Activated CD4-positive, alpha-beta T cell treated with anti-CD3 and anti-CD28 coated beads for 24 hours (primary cell): Measurements from ENCODE around the gene NTMT2.
"Not testable (repeated sequence)": the region's sequence is repeated elsewhere in the genome, so short reads cannot be mapped to it uniquely, and the experiment has no call there.

Experiments used
- DNase-seq, 2 donors: peaks; one replicate each; pipeline ENCODE4 v3.0.0-alpha.2; 2020; ENCODE audit warnings: low read depth in 2 of 2

The NTMT2 gene

GRCh38 chr1:170145770-170146676 is at the start of gene NTMT2:
TSS of gene NTMT2 (plus strand) at chr1:170145959. CDS start at chr1:170146108, 149 bp downstream.
- no peak for DNase-seq

DNA sequence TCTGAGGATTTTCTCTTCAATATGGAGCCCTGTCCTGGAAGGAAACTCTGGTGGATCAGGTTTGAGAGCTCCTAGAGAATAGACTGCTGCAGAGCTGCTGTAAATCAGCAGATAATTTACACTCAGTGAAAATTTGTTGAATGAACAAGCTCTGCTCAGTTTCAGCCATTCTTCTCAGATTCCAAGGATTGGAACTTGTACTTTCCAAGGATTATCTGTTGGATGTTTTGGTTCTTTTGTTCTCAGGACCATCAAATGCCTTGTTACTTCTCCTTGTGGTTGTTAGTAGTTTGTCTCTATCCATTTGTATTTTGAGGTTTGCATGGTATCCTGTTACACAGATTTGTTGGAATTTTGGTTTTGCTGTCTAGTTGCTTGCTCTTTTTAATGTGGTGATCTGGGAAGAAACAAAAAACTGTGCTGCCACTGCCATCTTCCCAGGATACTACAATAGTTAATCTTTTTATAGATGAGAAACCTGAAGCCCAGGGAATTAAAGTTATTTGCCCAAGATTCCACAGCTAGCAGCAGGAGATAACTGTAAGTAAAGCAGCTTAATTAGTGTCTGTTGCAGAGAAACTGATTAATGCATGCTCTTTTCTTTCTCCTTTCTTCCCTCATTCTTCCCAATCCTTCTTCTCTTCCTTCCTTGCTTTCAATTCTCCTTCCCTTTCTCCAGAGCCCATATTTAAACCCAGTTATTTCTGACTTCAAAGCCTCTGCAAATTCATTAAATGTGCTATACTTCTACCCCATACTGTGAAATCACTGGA is 49.6 kb upstream of the NTMT2 start:
- DNase-seq, result no peak

DNA sequence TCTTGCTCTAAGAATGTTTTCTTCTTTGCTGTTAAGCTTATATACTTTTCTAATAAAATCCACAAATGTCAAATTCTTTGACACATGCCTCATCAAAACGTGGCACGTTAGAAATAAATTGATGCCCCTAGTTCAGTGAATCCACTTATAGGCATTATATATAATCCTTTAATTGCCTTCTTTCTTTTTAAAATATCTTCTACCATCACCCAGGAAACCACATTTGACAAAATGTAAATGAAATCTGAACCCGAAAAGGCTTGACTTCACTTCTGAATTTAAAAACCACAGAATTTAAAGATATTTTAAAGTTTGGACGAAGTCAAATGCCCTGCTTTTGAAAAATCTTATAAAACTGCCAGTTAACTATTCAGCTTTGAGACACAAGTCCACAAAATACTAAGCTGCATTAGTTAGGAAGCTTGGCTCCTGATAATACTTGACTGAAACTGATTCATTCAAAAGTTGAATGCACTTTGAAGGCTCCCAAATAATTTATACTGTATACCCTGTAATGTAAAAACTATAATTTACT is 48.9 kb upstream of the NTMT2 start:
- no peak for DNase-seq

- no peak for DNase-seq
These were observed 48.3 kb upstream of the NTMT2 start for GRCh38 chr1:170097449-170097948.

- not testable (repeated sequence) for DNase-seq
These were observed 32.6 kb upstream of the NTMT2 start for GRCh38 chr1:170113140-170113539.

- DNase-seq, result no peak
These were observed 30.9 kb upstream of the NTMT2 start for GRCh38 chr1:170114906-170115305.

DNA sequence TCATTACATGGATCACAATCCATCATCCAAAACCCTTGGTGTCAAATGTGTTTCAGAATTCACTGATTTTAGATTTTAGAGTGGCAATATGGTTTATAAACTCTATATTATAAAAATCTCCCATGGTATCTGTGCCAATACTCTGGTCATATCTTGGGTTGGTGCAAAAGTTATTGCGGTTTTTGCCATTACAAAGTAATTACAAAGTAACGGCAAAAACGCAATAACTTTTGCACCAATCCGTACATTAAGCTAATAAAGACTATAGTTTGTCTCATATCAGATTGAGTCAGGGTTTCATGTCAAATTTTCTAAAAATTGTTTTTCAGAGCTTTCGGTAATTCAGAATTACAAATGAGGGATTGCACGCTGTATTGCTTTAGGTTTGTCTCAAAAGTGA is 23.4 kb upstream of the NTMT2 start:
- no peak for DNase-seq

DNA sequence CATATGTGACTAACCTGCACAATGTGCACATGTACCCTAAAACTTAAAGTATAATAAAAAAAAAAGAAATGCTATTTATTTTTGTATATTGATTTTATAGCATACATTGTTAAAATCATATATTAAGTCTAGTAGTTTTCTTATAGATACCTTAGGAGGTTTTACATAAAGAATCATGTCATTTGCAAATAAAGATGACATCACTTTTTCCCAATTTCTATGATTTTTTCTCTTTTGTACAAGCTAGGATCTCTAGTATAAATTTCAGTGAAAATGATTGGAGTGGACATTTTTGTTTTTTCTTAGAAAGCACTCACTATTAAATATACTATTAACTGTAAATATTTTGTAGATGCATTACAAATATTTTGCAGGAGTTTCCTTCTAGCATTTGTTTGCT is 20.5 kb upstream of the NTMT2 start:
- DNase-seq, result no peak

- no peak for DNase-seq
These were observed 19.1 kb upstream of the NTMT2 start for GRCh38 chr1:170126696-170127095.

DNA sequence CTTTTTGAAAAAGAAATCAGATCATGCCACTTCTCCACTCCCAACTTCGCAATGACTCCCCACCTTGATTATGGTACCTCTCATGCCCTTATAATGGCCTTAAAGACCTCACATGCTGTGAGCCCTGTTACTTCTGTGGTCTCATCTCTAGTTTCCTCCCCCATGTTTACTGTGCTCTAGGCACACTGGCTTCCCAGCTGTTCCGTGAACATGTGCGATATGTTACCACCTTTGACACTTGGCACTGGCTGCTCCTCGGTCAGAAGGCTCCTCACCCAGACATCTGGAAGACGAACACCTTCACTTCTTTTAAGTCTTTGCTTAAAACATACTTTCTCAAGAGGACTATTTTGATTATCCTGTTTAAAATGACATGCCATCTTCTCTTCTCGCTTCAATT is 14.3 kb upstream of the NTMT2 start:
- no peak for DNase-seq

DNA sequence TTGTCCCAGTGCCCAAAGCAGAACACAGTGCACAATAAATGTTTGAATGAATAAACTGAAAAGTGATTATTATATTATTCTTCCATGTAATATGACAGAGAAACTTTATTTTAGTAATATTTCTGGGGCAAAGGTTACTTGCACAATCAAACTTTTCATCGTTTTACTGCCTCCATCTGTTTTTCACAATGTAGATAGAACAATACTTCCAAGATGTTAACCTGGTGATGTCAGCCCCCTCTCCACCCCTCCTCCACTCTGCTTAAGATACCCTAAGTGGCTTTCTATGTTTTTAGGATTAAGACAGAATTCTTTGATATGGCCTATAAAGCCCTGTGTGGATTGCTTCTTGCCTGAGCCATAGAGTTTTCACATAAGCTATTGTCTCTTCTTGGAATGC is 13.8 kb upstream of the NTMT2 start:
- DNase-seq, result no peak

DNA sequence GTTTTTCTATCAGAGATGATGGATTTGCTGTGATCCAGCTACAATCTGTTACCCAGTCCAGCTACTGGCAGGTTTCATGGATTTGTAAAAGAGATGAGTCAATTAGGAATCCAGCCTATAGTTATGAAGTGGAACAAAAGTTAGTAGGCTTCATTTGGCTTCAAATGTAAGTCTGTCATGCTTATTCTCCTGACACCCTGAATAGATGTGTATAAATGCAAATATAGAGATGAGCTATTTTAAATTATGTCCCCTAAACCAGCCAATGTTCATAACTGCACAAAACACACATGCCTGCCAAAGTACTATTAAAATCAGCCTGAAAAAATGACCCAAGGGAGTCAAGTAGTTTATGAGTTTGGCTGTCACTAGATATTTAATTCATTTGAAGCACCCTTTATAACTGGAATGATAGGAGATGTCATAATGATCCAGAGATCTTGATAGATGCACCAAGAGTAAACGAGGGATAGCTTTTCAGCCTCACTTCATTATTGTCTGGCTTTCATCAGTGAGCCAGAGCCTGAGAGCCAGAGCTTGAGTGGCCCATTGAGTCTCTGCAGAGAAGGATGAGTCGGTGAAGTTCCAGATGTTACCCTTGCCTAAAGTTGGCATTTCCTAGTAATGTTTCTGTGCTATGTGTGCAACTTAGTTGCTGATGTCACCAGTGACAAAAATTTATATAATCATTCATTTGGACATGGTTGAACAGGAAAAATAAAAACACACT is 11.8 kb upstream of the NTMT2 start:
- no peak for DNase-seq

DNA sequence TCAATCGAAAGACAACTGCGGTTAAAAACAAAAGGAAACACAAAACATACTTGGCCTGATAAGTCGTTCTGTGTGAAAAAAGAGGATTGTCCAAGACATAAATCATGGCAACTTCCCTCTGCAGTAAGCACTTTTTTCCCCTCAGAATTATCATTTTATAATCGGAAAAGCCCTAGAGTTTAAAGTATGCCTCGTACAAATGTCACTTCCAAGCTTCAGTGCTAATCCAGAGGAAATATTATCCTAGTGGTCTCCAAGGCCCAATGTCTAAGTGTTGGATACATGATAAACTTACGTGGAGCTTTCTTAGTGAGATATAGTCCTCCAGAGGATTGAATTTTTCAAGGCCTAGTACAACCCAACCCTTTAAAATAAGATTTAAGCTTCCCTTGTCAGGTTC is 11.2 kb upstream of the NTMT2 start:
- no peak for DNase-seq

DNA sequence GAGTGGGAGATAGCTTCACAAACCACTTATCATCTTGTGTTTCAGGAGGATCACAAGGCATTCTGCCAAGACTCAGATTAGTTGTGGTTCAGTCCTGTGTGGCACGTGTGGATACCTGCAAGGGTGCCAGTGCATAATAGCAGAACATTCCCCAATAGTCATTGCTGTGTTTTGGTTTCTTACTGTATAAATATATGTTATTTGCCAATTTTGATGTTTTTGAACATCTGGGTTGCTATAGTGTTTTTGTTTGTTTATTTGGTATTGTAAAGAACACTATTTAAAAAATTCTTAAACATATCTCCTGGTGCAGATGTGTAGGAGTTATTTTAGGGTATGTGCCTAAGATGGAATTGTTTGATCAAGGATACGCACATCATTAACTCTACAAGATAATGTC is 5.4 kb upstream of the NTMT2 start:
- no peak for DNase-seq

DNA sequence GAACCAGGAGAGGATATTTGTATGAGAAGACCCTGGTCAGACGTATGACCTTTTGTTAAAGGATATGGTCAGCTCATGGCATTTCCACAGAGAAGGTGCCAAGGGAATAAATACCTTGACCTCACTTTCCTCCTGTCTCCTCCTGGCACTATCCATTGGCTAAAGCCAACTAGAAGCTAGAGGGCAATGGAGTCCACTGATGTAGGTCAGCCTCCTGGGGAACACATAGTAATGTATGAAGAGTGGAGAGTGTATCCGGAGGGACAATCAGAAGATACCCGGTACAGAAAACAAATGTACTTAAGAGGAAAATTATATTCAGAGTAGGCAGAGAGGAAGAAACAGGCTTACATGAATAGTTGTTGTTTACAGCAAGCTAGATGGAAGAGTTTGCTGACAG is 698 bp upstream of the NTMT2 start:
- DNase-seq, result no peak

DNA sequence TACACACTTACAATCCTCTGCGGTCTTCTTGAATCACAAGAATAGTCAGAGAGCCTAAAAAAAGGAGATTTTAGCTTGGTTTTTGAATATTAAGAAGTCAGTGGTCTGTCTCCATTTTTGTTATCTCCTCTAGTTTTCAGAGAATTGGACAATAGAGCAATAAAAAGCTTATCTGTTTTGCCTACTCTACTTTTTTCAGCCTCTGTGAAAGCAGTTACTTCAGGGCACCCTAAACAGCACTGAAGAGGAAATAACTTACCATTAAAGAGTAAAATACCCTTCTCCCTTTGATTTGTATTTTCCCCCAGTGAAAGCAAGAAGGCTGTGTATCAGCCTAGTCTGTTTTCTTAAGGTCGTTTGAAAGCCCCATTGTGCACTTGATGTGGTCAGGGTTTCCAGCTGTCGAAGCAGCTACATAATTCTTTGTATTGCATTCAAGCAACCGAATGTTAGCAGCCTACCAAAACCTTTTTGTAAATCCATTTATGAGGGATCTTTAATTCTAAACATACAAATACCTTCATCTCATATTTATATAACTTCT is 1.0 kb downstream of the NTMT2 start:
- DNase-seq, result no peak

GRCh38 chr1:170149241-170149640 is 3.5 kb downstream of the NTMT2 start:
- DNase-seq, result no peak

GRCh38 chr1:170150016-170150415 is 4.3 kb downstream of the NTMT2 start:
- no peak for DNase-seq

- DNase-seq, result no peak
These were observed 5.2 kb downstream of the NTMT2 start for GRCh38 chr1:170150921-170151320.

GRCh38 chr1:170153417-170153816 is 7.7 kb downstream of the NTMT2 start:
- DNase-seq, result no peak

- DNase-seq, result no peak
These were observed 9.3 kb downstream of the NTMT2 start for GRCh38 chr1:170155055-170155454.

GRCh38 chr1:170156594-170156993 is 10.8 kb downstream of the NTMT2 start:
- no peak for DNase-seq
